Lower leg skin (tissue), 4 donors: ENCODE measurements around the gene ZBTB20. TPM values are rescaled to one million over a fixed set of nuclear protein-coding genes. Genes with fewer than 3 reads are reported as not detected.

Source experiments
- DNase-seq, 2 donors: peaks; one replicate each; pipeline ENCODE4 v3.0.0-alpha.2; 2019; ENCODE audit warnings: low spot score in 2 of 2
- H3K4me3 ChIP-seq: fragments of 200-600 bp; sonication (generic); 2 replicates; pipeline ENCODE4 v1.5.1; 2017; ENCODE audit warnings: mild to moderate bottlenecking, low read depth; ENCODE audit not compliant: poor library complexity, severe bottlenecking
- CTCF ChIP-seq, 3 donors: fragments of 450-650 bp; IDR thresholded peaks; one replicate each; pipeline ENCODE4 v1.5.1; 2016; ENCODE audit warnings: antibody characterized with exemption in 3 of 3, mild to moderate bottlenecking in 3 of 3, moderate library complexity in 2 of 3
- POLR2A ChIP-seq, 2 donors: fragments of 450-650 bp; IDR thresholded peaks; one replicate each; pipeline ENCODE4 v1.6.1; 2016 to 2017; ENCODE audit warnings: antibody characterized with exemption in 2 of 2, mild to moderate bottlenecking in 1 of 2, moderate library complexity in 1 of 2
- WGBS, 2 donors: methylation state at CpG; one replicate each; pipeline ENCODE4 v1.1.5; 2018; 5-methylcytosine and 5-hydroxymethylcytosine counted together
- intact Hi-C: fragments of 100-400 bp; cut with DNase I; formaldehyde crosslinking; loops from one replicate; pipeline ENCODE4 v1.15.0; 2023; ENCODE audit warnings: low total_unique reads
- total RNA-seq, 4 donors: library from RNA; depleted of rRNA; stranded (reverse); fragments of >200 nt; gene quantifications; one replicate each; pipeline ENCODE4 v1.1.0, GENCODE V29; 2016

ZBTB20 gene
- total RNA-seq, 4 donors from 2014 or later: 22.5 to 41.9 (median 33.1) TPM

- intact Hi-C loops: no loop called here
Observed at GRCh38 chr3:114550165-114550564, 596.9 kb downstream of the ZBTB20 start.

GRCh38 chr3:114545193-114545592 is 601.9 kb downstream of the ZBTB20 start:
- WGBS, 2 donors: 92 to 96% methylated on average over 1 of the region's 1 CpG
- intact Hi-C loops: no loop called here
- DNase-seq: no peak
- TF ChIP-seq CTCF (IDR thresholded peaks at IDR 0.05): no peak
- TF ChIP-seq POLR2A (IDR thresholded peaks at IDR 0.05): no peak
- H3K4me3 ChIP-seq: no peak overlapping the region

More at GRCh38 chr3:114550165-114550564, 596.9 kb downstream of the ZBTB20 start:
- H3K4me3 ChIP-seq: no peak overlapping the region
- 97 to 98% methylated on average over 4 of the region's 4 CpGs for WGBS, 2 donors
- TF ChIP-seq CTCF (IDR thresholded peaks at IDR 0.05) (no peak), POLR2A (IDR thresholded peaks at IDR 0.05) (no peak)
- DNase-seq: no peak

- WGBS, 2 donors: 75 to 79% methylated on average over 1 of the region's 1 CpG
- no peak overlapping the region for H3K4me3 ChIP-seq
- intact Hi-C loops: no loop called here
- TF ChIP-seq CTCF (IDR thresholded peaks at IDR 0.05): no peak
- TF ChIP-seq POLR2A (IDR thresholded peaks at IDR 0.05): no peak
- DNase-seq: no peak
Observed at GRCh38 chr3:114542359-114542758, 604.7 kb downstream of the ZBTB20 start.

- intact Hi-C loops: no loop called here
- TF ChIP-seq CTCF (IDR thresholded peaks at IDR 0.05): no peak
- TF ChIP-seq POLR2A (IDR thresholded peaks at IDR 0.05): no peak
- WGBS, 2 donors: 84 to 85% methylated on average over 5 of the region's 5 CpGs
Observed at GRCh38 chr3:114539525-114539924, 607.6 kb downstream of the ZBTB20 start.

GRCh38 chr3:114538211-114538610 is 608.9 kb downstream of the ZBTB20 start:
- H3K4me3 ChIP-seq: no peak overlapping the region
- intact Hi-C loops: no loop called here
- WGBS, 2 donors: 74 to 93% methylated on average over 2 of the region's 2 CpGs
- no peak for TF ChIP-seq CTCF (IDR thresholded peaks at IDR 0.05)
- no peak for TF ChIP-seq POLR2A (IDR thresholded peaks at IDR 0.05)
- no peak for DNase-seq

More at GRCh38 chr3:114539525-114539924, 607.6 kb downstream of the ZBTB20 start:
- no peak overlapping the region for H3K4me3 ChIP-seq
- no peak for DNase-seq

GRCh38 chr3:114528517-114528916 is 618.6 kb downstream of the ZBTB20 start:
- no peak overlapping the region for H3K4me3 ChIP-seq
- intact Hi-C loops: loop anchor here (10.0 kb wide), 1 partner anchor 446 kb away; no protein-coding TSS in a partner anchor
- TF ChIP-seq POLR2A (IDR thresholded peaks at IDR 0.05) (no peak), CTCF (IDR thresholded peaks at IDR 0.05) (no peak)
- no peak for DNase-seq
- 92 to 96% methylated on average over 3 of the region's 3 CpGs for WGBS, 2 donors
